ENCODE measurements around the gene STK38L.

STK38L gene

DNA sequence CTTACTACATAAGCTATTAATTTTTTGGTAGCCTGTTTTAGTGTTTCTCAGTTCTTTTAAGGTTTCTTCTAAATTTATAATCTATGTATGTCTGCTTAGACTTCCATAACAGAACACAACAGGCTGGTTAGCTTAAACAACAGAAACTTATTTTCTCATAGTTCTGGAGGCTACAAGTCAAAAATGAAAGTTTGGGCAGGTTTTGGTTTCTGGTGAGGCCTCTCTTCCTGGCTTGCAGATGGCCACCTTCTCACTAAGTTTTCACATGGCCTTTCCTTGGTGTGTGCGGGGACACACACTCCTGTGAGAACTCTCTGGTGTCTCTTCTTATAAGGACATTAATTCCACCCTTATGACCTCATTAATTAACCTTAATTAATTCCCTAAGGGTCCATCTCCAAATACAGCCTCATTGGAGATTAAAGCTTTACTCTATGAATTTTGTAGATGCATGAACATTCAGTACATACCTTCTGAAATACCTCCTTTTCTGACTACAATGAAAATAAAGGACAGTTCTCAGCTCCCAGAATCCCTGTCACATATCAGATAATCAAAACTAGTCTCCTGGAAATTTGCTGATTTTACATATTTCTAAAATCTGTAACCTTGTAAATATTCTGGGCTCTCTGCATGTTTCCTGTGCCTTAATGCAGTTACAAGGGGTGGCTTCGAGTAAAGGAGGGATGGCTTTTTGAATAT is 65.4 kb downstream of the STK38L start:
- no peak overlapping the region for H3K27ac ChIP-seq (ENCODE audit: insufficient read depth, low read depth, low read length, poor library complexity, severe bottlenecking)
- peaks cover 4% of the 10 kb centered on the region for H3K36me3 ChIP-seq (ENCODE audit: control insufficient read depth, insufficient read depth, low read length)
- WGBS, 2 experiments, result 91 to 96% methylated on average over 2 of the region's 2 CpGs

DNA sequence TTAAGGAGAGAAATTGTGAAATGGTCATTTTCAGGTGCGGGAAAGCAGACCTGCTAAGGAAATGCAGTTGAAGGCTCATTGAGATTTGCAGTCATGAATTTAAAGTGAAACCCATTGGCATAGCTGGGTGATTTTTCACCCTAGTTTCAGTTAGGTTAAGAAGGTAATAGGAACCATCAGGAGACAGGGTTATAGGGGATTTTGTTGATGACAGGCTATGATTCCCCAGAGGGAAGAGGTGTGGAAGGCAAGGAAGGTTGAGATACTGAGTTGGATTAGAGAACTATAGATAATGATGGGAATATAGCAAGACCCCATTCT is 65.9 kb downstream of the STK38L start:
- Histone ChIP-seq H3K9me3 (ENCODE audit: control insufficient read depth, low read length) (no peaks in the 10 kb centered on the region), H3K4me3 (ENCODE audit: insufficient read depth, low read depth, low read length) (no peak overlapping the region), H3K4me1 (ENCODE audit: control insufficient read depth, insufficient read depth, low read length) (no peaks in the 10 kb centered on the region), H3K36me3 (ENCODE audit: control insufficient read depth, insufficient read depth, low read length) (peaks cover 4% of the 10 kb centered on the region), H3K27me3 (ENCODE audit: control insufficient read depth, insufficient read depth, low read length, poor library complexity, severe bottlenecking) (no peaks in the 10 kb centered on the region), H3K27ac (ENCODE audit: insufficient read depth, low read depth, low read length, poor library complexity, severe bottlenecking) (no peak overlapping the region)
- WGBS, 2 experiments, result 95 to 98% methylated on average over 1 of the region's 1 CpG

More for the DNA sequence above, 65.4 kb downstream of the STK38L start:
- Histone ChIP-seq H3K4me1 (ENCODE audit: control insufficient read depth, insufficient read depth, low read length) (no peaks in the 10 kb centered on the region), H3K9me3 (ENCODE audit: control insufficient read depth, low read length) (no peaks in the 10 kb centered on the region), H3K27me3 (ENCODE audit: control insufficient read depth, insufficient read depth, low read length, poor library complexity, severe bottlenecking) (no peaks in the 10 kb centered on the region), H3K4me3 (ENCODE audit: insufficient read depth, low read depth, low read length) (no peak overlapping the region)

DNA sequence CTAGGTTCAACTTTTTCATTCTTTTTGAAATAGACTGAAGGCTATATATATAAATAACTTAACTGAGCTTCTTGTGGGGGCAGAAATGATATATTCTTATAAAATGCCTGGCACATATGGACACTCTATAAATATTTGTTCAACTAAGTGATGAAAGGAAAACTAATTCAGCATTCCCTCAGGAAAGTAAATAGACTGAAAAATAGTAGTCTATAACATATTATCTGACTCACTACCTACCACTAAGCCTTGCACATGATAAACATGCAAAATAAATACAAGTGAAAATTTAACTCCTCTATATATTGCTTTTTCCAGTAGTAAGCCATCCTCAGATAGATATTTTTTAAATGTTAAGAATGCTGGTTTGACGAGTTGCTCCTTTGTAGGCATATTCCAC is 72.9 kb downstream of the STK38L start:
- H3K27me3 ChIP-seq (ENCODE audit: control insufficient read depth, insufficient read depth, low read length, poor library complexity, severe bottlenecking), result no peaks in the 10 kb centered on the region
- WGBS, 2 experiments, result 80 to 100% methylated on average over 1 of the region's 1 CpG
- H3K36me3 ChIP-seq (ENCODE audit: control insufficient read depth, insufficient read depth, low read length), result peaks cover 21% of the 10 kb centered on the region
- H3K27ac ChIP-seq (ENCODE audit: insufficient read depth, low read depth, low read length, poor library complexity, severe bottlenecking), result no peak overlapping the region
- H3K4me1 ChIP-seq (ENCODE audit: control insufficient read depth, insufficient read depth, low read length), result no peaks in the 10 kb centered on the region
- H3K4me3 ChIP-seq (ENCODE audit: insufficient read depth, low read depth, low read length), result no peak overlapping the region
- H3K9me3 ChIP-seq (ENCODE audit: control insufficient read depth, low read length), result no peaks in the 10 kb centered on the region

DNA sequence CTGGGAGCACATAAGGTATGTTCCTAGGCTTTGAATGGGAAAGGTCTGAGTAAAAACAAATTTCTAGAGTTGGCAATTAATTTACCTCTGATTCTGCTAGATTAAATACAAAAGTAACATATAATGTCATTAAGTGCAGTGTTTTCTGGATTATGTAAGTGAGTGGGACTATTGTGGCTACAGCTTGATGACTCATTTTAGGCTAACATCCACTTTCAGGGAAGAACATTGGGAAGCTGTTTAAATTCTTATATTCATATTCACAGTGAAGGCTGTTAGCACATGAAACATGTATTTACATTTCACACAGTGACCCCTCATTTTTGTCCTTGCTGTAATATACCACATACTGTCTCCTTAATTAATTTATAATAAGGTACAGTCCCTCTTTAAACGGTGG is 75.3 kb downstream of the STK38L start:
- H3K4me3 ChIP-seq (ENCODE audit: insufficient read depth, low read depth, low read length), result no peak overlapping the region
- 33% methylated on average over 1 of the region's 1 CpG; no CpG with 5 or more reads in 1 of the 2 experiments for WGBS, 2 experiments
- H3K9me3 ChIP-seq (ENCODE audit: control insufficient read depth, low read length), result no peaks in the 10 kb centered on the region
- no peak overlapping the region for H3K27ac ChIP-seq (ENCODE audit: insufficient read depth, low read depth, low read length, poor library complexity, severe bottlenecking)
- H3K36me3 ChIP-seq (ENCODE audit: control insufficient read depth, insufficient read depth, low read length), result peaks cover 34% of the 10 kb centered on the region
- no peaks in the 10 kb centered on the region for H3K27me3 ChIP-seq (ENCODE audit: control insufficient read depth, insufficient read depth, low read length, poor library complexity, severe bottlenecking)
- no peaks in the 10 kb centered on the region for H3K4me1 ChIP-seq (ENCODE audit: control insufficient read depth, insufficient read depth, low read length)

DNA sequence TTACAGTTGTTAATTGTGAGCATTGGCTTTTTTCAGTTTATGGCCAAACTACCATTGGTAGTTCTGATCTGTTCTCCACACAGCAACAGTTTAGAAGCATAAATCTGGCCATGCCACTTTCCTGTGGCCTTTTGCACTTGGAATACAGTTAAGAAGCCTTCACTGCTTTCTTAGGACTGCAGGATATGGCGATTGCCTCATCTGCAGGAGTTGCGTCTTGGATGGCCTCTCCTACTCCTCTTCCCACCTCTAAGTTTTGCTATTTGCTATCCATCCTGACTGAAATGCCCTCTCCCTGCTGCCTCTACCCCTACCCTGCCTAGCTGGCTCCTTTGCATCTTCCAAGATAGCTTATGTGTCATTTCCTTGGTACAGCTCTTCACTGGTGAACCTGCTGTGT is 75.8 kb downstream of the STK38L start:
- Histone ChIP-seq H3K4me1 (ENCODE audit: control insufficient read depth, insufficient read depth, low read length) (no peaks in the 10 kb centered on the region), H3K9me3 (ENCODE audit: control insufficient read depth, low read length) (no peaks in the 10 kb centered on the region), H3K27me3 (ENCODE audit: control insufficient read depth, insufficient read depth, low read length, poor library complexity, severe bottlenecking) (no peaks in the 10 kb centered on the region), H3K4me3 (ENCODE audit: insufficient read depth, low read depth, low read length) (no peak overlapping the region), H3K36me3 (ENCODE audit: control insufficient read depth, insufficient read depth, low read length) (peaks cover 34% of the 10 kb centered on the region), H3K27ac (ENCODE audit: insufficient read depth, low read depth, low read length, poor library complexity, severe bottlenecking) (no peak overlapping the region)
- 90 to 92% methylated on average over 2 of the region's 2 CpGs for WGBS, 2 experiments

DNA sequence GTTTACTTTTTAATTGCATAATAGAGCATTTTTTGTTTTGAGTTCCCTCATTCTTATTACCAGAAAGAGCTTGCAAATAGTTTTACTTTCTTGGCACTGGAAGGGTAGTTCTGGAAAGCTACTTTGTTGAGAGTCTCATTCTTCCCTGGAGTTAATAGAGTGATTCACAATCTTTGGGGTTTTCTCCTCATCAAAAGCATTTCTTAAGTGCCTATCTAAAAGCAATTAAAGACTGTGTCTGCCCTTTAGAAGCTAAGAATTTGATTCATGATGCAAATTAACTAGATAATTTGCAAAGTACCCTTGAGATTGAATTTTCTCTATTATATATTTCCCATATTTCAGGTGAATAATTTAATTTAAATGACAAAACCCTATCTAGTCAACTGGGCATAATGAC is 80.4 kb downstream of the STK38L start:
- Histone ChIP-seq H3K4me1 (ENCODE audit: control insufficient read depth, insufficient read depth, low read length) (no peaks in the 10 kb centered on the region), H3K9me3 (ENCODE audit: control insufficient read depth, low read length) (no peaks in the 10 kb centered on the region), H3K36me3 (ENCODE audit: control insufficient read depth, insufficient read depth, low read length) (peaks cover 19% of the 10 kb centered on the region), H3K27ac (ENCODE audit: insufficient read depth, low read depth, low read length, poor library complexity, severe bottlenecking) (no peak overlapping the region), H3K4me3 (ENCODE audit: insufficient read depth, low read depth, low read length) (no peak overlapping the region), H3K27me3 (ENCODE audit: control insufficient read depth, insufficient read depth, low read length, poor library complexity, severe bottlenecking) (no peaks in the 10 kb centered on the region)

DNA sequence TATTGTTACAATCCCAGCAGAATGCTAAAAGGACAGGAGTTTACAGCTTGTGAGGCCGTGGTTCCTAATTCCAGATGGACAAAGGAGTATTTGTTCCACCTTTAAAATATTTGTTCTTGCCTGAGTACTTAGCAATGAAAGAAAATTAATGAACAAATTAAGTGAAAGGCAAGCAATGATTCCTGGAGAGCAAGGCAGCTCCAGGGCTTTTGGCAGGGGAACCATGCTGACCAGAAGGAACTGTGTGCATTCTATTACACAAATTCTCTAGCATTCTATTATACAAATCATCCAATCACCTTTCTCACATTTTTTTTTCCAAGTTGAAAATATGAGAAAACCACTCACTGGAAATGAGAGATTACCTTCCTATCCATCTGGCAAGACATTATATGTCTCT is 86.8 kb downstream of the STK38L start:
- 74 to 80% methylated on average over 1 of the region's 1 CpG for WGBS, 2 experiments
- Histone ChIP-seq H3K4me1 (ENCODE audit: control insufficient read depth, insufficient read depth, low read length) (peaks cover 4% of the 10 kb centered on the region), H3K27me3 (ENCODE audit: control insufficient read depth, insufficient read depth, low read length, poor library complexity, severe bottlenecking) (peaks cover 49% of the 10 kb centered on the region), H3K4me3 (ENCODE audit: insufficient read depth, low read depth, low read length) (no peak overlapping the region), H3K9me3 (ENCODE audit: control insufficient read depth, low read length) (no peaks in the 10 kb centered on the region), H3K36me3 (ENCODE audit: control insufficient read depth, insufficient read depth, low read length) (no peaks in the 10 kb centered on the region), H3K27ac (ENCODE audit: insufficient read depth, low read depth, low read length, poor library complexity, severe bottlenecking) (no peak overlapping the region)

DNA sequence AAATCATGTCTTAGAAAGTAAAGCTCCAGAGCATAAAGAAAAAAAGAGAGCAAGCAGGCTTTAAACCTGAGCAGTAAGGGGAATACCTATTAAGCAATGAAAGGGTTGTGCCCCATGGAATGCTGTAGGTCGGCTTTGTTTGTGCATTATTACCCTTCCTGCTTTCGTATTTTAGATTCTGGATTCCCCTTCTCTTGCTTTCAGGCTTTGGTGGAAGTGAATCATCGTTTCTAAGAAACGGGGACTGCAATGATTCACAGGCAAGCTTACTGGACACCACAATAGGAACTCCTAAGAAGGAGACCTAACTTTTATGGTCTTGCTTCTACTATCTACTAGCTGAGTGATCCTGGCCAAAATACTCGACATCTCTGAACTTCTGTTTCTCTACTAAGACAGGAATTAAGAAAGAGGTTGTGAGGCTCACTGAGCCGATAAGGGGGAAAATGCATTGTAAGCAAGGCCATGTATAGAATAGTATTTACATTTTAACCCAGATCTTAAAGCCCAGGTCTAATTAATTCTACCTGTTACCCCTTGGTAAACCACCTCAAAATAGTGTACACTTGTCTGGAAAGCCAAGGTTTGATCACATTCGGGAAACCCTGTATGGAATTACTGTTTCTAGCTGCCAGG is 87.3 kb downstream of the STK38L start:
- Histone ChIP-seq H3K27ac (ENCODE audit: insufficient read depth, low read depth, low read length, poor library complexity, severe bottlenecking) (no peak overlapping the region), H3K9me3 (ENCODE audit: control insufficient read depth, low read length) (no peaks in the 10 kb centered on the region), H3K4me3 (ENCODE audit: insufficient read depth, low read depth, low read length) (no peak overlapping the region), H3K27me3 (ENCODE audit: control insufficient read depth, insufficient read depth, low read length, poor library complexity, severe bottlenecking) (peaks cover 49% of the 10 kb centered on the region), H3K4me1 (ENCODE audit: control insufficient read depth, insufficient read depth, low read length) (peaks cover 4% of the 10 kb centered on the region), H3K36me3 (ENCODE audit: control insufficient read depth, insufficient read depth, low read length) (no peaks in the 10 kb centered on the region)
- WGBS, 2 experiments, result 78 to 79% methylated on average over 6 of the region's 7 CpGs

DNA sequence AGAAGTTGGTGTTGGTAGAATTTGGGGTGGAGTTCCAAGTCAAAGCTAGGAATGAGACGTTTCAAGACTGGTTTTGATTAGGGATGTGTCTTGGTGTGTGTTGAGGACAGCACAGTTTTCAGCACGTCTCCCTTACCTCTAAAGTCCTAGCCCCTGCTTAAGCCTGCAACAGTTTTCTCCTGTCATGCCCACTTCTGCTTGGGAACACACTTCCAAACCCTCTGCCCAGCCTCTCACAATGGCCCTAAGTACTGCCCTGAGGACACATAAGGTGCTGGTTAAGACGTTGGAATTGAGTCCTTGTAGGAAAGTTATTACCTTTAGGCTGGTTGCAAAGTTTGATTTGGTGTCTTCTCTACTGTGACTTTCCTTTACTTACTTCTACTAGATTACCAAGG is 87.8 kb downstream of the STK38L start:
- Histone ChIP-seq H3K4me1 (ENCODE audit: control insufficient read depth, insufficient read depth, low read length) (peaks cover 4% of the 10 kb centered on the region), H3K27me3 (ENCODE audit: control insufficient read depth, insufficient read depth, low read length, poor library complexity, severe bottlenecking) (peaks cover 49% of the 10 kb centered on the region), H3K27ac (ENCODE audit: insufficient read depth, low read depth, low read length, poor library complexity, severe bottlenecking) (no peak overlapping the region), H3K4me3 (ENCODE audit: insufficient read depth, low read depth, low read length) (peak overlapping the region; percentile 63), H3K36me3 (ENCODE audit: control insufficient read depth, insufficient read depth, low read length) (no peaks in the 10 kb centered on the region), H3K9me3 (ENCODE audit: control insufficient read depth, low read length) (no peaks in the 10 kb centered on the region)
- 56 to 69% methylated on average over 2 to 3 of the region's 3 CpGs for WGBS, 2 experiments

DNA sequence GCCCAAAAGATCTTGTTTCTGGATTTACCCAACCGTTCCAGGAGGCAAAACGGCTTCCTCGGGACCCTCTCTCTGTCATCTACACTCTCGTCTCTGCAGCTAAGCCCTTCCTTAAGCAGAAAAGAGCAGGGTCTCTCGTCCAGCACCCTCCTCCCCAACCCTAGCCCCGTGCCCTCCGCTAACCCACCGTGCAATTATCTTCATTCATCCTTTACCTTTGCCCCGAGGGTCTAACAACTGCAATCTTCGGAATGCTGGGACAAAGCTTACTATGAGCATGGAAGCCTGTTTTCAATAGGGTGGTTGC is 88.3 kb downstream of the STK38L start:
- no peak overlapping the region for H3K27ac ChIP-seq (ENCODE audit: insufficient read depth, low read depth, low read length, poor library complexity, severe bottlenecking)
- no peaks in the 10 kb centered on the region for H3K36me3 ChIP-seq (ENCODE audit: control insufficient read depth, insufficient read depth, low read length)
- peaks cover 4% of the 10 kb centered on the region for H3K4me1 ChIP-seq (ENCODE audit: control insufficient read depth, insufficient read depth, low read length)
- peak overlapping the region; percentile 63 for H3K4me3 ChIP-seq (ENCODE audit: insufficient read depth, low read depth, low read length)
- 9 to 11% methylated on average over 10 of the region's 10 CpGs for WGBS, 2 experiments
- peaks cover 49% of the 10 kb centered on the region for H3K27me3 ChIP-seq (ENCODE audit: control insufficient read depth, insufficient read depth, low read length, poor library complexity, severe bottlenecking)
- no peaks in the 10 kb centered on the region for H3K9me3 ChIP-seq (ENCODE audit: control insufficient read depth, low read length)

Measured in ectodermal cell (in vitro differentiated cells).